NCI-H524 (cell line): ENCODE measurements around the gene FADS3.

Experiments used
- DNase-seq, 2 experiments: peaks; one replicate each; lab custom pipeline; 2025; lab: John Stamatoyannopoulos, UW

FADS3 gene

GRCh38 chr11:61913699-61914395, 22.5 kb upstream of the FADS3 start:
- no peak for DNase-seq

DNA sequence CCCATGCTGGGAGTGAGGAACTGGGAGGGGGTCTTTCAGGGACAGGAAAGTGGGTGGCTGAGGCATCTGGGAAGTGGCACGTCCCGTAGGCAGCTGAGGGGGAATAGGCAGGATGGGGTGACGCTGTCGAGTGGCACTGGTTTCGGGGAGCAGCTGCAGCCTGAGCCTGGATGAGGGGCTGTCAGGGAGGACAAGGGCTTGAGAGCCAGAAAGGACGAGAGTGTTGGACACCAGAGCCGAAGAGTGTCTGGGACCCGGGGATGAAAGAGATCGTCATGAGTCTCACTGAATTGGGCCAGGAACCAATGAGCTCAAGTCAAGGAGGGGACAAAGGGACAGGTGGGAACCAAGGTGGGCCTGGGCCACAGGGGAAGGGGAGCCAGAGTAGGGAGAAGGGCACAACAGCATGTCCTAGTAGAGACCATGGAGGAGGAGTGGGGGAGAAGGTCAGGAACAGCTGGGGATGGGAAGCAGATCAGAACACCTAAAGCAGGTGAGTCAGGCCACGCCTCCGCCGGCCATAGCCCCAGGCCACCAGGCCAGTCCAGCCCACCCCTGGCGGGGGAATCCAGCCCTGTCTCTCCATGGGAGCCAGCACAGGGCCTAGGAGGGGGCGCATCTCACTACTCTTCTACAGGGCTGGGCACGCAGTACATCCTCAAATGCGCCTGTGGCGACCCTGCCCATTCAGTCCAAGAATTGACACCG, 21.8 kb upstream of the FADS3 start:
- DNase-seq, result no peak

GRCh38 chr11:61912530-61912898, 21.2 kb upstream of the FADS3 start:
- DNase-seq, result no peak

DNA sequence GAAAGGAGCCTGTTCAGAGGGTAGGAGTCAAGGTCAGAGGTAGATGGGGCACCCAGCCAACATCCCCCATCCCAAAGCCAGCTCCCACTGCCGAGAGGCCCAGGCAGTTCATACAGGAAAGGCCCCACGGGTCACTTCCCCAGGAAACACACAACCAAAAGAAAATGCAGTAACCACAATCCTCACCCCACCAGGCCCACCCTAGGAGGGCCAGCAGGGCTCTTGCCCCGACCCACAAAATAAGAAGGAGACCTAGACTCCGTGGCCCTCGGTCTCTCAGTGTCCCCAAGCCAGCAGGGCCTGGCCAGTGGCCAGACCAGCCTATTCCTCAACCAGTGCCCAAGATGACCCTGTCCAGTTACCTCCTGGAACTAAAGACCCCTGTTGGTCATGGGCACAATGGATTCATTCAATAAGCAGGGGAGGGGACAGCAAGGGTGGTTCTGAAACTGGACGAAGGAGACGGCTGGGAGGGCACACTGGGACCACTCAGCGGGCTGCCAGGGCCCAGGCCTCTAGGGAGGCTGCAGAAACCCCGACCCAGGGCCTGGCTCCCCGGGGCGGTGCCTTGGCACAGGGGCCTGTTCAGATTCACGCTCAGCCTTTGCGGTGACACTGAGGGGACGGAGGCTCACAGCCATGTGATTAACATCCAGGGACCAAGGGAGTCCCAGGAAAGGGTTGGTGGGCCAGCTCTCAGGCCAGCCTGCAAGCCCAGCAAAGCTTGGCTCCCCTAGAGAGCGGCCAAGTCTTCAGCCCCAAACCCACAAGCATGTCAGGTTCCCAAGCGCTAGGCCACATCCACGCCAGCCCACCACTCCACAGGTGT, 20.6 kb upstream of the FADS3 start:
- no peak for DNase-seq

DNA sequence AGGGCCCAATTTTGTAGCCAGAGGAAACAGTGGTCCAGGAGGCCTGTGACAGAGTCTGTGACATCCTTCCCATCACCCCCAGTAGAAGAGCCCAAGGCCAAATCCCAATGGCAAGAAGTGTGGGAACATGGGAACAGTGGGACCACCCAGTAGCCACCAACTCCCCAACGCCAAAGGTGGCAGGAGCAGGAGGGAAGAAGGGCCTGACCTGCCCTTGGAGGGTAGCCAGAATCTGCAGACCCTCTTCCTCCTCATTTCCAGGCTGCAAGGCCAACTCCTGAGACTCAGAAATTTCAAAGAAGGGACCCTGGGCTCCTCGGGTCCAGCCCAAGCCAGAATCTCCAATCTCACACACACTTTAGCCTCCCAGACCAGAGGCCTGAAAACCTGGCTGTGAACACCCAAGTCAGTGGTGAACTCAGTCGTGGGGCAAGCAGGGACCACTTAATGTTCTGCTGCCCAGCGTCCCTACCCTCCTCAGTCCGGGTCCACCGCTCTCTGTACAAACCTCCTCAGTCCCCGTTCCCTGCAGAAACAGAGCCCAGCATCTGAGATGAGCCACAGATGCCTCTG, 19.9 kb upstream of the FADS3 start:
- no peak for DNase-seq

DNA sequence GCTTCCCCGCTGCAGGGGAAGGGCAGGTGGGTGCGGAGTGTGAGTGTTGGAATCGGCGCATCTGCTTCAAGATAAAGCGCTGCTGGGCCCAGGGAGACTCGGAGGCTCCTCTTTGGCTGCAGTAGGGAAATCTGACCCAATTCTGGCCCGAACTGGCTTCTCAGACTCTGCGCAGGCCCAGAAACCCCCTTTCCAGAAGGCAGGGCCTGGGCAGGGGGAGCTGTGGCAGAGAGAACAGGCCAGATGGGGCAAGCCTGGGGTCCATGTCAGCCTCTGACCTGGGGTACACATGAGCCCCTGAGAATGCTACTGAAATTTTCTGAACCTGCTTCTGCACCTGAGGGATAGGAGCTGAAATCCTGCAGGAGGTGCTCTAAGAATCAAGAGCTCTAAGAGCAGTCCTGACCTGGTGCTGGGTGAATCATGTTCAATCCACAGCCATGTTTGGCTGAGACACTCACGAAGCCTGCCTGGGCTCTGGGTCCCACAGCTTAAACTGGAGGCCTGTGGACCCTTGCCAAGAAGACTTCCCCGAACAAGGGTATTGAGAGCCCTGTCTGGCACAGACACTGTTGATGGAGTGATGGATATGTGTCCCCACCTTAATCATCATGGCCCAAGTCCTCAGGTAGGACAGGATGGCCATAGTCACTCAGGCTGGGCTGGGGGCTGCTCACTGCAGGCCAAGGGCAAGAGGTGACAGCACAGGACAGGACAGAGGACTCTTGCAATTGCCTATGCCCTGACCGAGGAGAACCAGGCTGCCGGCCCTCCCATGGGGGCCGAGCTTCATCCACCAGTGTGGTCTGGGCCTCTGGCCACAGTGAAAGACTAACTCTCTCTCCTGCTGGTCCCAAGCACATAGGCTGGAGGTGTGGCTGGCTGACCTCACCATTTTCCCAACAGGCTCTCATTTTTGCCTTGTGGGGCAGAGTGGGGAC, 19.1 kb upstream of the FADS3 start:
- DNase-seq, result no peak

GRCh38 chr11:61908730-61909316, 17.5 kb upstream of the FADS3 start:
- no peak for DNase-seq

GRCh38 chr11:61907871-61908729, 16.8 kb upstream of the FADS3 start:
- DNase-seq, result no peak

DNA sequence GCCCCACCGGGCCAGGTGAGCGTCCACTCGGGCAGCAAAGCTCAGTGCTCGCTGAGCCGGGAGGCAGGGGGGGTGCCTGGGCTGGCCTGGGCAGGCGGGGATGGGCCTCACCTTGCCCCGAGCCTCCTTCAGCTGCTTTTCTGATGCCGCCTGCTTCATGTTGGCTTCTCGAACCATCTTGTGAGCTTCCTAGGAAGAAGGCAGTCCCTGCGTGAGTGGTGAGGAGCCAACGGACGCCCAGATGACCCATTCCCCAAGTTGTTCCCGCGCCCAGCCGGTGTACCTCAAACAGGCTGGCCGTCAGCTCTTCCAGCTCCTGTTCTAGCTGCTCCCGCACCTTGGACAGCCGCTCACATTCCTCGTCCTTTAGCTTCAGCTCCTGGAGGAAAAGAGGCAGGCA, 15.9 kb upstream of the FADS3 start:
- no peak for DNase-seq

DNA sequence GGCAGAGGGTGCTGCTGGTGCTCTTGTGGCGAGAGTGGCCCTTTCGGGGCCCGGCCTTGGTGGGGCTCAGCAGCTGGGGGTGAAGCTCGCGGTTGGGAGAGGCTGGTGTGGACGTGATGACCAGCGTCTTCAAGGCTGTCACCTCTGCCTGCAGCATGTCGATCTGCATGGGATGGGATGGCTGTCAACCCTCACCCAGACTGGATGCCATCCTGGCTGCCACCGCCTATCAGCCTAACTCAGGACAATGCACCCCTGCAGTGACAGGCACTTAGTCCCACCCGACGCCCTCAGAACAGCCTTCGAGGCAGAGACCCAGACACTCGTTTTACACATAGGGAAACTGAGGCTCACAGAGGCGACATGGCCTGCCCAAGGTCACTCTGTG, 15.2 kb upstream of the FADS3 start:
- no peak for DNase-seq

DNA sequence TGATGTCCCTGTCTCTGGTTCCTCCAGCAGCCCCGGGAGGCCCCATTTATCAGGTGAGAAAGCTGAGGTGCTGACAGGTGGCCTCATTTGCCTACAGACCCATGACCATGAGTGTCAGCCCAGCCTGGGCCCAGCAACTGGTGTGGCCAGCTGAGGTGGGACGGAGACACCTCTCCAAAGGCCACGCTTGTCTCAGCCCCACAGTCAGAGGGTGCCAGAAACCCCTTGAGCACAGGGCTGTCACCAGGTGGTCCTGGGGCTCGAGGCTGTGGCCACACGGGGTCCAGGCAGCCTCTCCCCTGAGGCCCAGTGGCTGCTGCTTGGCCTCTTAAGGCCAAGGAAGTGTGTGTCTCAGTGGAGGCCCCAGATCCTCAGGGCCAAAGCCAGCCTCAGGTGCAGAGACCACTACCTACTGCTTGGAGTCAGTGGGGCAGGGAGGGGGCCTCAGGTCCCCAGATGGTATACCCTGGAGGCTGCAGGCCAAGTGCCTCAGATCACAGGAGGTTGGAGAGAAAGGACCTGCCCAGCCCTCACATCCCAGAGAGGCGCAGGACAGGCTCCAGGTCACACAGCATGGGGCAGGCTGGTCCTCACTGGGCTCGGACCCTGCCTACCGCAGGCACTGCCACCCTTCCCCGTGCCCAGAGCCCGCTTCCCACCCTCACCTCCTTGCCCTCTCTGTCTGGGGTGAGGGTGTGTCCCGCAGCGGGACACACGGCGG, 14.6 kb upstream of the FADS3 start:
- no peak for DNase-seq

- no peak for DNase-seq
Observed at GRCh38 chr11:61905067-61905696, 13.8 kb upstream of the FADS3 start.

GRCh38 chr11:61904539-61905048, 13.2 kb upstream of the FADS3 start:
- no peak for DNase-seq

DNA sequence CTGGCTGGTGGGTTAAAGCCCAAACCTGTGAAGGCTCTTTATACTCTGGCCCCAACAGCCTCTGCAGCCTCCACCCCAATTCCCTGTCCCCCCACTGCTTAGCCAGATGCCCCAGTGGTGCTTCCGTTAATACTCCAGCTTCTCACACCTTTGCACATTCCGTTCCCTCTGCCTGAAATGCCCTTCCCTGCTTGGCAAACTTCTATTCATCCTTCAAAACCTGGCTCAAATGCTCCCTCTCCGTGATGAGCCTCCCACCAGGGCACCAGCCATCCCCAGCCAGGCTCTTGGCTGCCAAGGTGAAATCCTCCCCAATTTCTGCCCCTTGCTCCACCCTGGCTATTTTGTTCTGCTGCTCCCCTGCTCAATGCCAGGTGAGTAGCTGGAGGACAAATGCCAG, 12.5 kb upstream of the FADS3 start:
- DNase-seq, result no peak

DNA sequence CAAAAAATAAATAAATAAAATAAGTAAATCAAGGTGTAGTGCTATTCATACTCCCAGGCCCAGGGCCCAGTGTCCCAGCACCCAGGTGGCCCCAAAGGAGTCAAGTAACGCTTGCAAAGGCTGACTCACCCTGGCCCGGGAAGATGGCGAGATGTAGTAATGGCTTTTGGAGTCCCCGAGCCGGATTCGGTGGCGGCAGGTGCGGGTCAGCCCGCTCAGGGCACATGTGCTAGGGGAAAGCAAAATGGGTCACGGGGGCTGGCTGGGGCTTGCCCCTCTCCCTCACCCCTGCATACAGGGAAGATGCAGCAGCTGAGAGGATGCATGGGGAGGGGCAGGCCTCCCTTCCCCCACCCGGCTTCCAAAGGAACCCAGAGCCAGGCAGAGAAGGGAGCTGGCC, 11.0 kb upstream of the FADS3 start:
- no peak for DNase-seq

DNA sequence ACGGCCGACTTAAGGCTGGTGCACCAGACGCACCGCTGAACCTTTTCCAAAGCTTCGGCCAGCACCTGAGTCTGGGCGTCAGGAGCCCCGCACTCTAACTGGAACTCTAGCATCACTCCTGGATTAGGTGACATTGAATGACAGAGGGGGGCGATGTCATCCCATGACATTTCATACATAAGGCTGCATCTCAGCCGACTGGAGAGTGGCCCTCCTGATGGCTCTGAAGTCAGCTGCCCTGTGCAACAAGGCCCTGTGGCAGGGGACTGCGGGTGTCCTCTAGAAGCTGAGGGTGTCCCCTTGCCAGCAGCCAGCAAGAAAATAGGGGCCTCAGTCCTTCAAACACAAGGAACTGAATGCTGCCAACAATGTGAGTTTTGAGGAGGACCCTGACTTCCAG, 10.1 kb upstream of the FADS3 start:
- DNase-seq, result no peak

DNA sequence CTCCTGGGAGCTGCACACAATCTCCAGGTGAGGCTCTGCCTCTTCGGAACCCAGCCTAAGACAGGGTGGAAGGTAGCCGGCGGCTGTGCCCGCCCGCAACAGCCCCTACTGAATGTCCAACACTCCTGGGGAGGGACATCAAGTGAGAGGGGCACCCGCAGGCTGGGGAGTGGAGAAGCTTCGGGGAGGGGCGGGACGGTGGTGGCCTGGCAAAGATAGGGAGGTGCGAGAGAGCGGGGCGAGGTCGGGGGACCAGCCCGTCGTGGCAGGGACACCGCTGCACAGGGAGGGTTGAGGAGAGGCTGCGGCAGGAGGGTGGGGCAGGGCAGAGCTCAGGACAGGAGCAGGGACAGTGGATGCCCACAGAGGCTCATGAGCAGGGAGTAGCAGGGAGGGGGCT, 8.9 kb upstream of the FADS3 start:
- DNase-seq, result no peak

- DNase-seq, result peak; percentile 30 to 70
Observed at GRCh38 chr11:61899146-61899841, 7.9 kb upstream of the FADS3 start.
